Measurements from ENCODE around the gene LAMA3.

DNA sequence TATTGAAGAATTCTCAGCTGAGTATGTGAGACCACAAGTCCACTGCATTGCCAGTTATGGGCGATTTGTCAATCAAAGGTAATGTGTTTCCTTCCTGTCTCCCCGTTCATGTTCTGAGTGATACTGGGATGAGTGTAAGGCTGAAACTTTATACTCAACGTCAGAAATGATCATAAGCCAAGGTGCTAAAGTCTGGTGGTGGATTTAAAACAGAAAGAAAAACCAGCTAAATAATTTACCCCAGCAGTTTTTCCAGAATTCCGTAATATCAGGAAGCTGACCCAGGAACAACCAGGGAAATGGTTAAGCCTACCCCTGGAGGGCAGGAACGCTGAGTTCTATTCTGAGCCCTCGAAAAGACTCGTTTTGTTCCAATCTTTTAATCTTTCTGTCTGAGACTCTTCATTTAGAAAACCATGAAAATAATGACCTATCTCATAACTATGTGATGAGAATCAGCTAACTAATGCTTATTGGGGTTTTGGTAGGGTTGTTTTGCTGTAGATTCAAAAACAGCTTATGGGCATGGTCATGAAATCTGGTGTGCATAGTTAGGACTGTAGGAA is 149.6 kb downstream of the LAMA3 start:
- TF ChIP-seq, protein P1, sequence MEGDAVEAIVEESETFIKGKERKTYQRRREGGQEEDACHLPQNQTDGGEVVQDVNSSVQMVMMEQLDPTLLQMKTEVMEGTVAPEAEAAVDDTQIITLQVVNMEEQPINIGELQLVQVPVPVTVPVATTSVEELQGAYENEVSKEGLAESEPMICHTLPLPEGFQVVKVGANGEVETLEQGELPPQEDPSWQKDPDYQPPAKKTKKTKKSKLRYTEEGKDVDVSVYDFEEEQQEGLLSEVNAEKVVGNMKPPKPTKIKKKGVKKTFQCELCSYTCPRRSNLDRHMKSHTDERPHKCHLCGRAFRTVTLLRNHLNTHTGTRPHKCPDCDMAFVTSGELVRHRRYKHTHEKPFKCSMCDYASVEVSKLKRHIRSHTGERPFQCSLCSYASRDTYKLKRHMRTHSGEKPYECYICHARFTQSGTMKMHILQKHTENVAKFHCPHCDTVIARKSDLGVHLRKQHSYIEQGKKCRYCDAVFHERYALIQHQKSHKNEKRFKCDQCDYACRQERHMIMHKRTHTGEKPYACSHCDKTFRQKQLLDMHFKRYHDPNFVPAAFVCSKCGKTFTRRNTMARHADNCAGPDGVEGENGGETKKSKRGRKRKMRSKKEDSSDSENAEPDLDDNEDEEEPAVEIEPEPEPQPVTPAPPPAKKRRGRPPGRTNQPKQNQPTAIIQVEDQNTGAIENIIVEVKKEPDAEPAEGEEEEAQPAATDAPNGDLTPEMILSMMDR (IDR thresholded peaks at IDR 0.05) = no peak
- TF ChIP-seq EZH2 (IDR thresholded peaks at IDR 0.05) (no peak), EZH2phosphoT487 (IDR thresholded peaks at IDR 0.05) (no peak)

All from neural progenitor cell (in vitro differentiated cells).